Frontal cortex (tissue), 4 donors: ENCODE measurements around the gene CCDC88B. TPM values are rescaled to one million over a fixed set of nuclear protein-coding genes. Genes with fewer than 3 reads are reported as not detected.
"Not testable (repeated sequence)": the region's sequence is repeated elsewhere in the genome, so short reads cannot be mapped to it uniquely, and the experiment has no call there.

Experiments used
- DNase-seq, 2 donors: peaks; one replicate each; pipeline ENCODE4 v3.0.0; 2012; ENCODE audit warnings: low spot score in 2 of 2
- FAIRE-seq: peaks from 2 replicates; lab custom pipeline; 2012; peaks lifted over from hg19 to GRCh38; lab: Jason Lieb, UNC
- total RNA-seq: library from RNA; depleted of rRNA; stranded (reverse); fragments of >200 nt; gene quantifications from one replicate; pipeline ENCODE4 v1.2.3, GENCODE V29; 2014
- donor health status: control.
- donor health status: control.
- donor health status: control.

CCDC88B gene
- total RNA-seq, 1 donor from 2014 or later = 0.82 TPM

DNA sequence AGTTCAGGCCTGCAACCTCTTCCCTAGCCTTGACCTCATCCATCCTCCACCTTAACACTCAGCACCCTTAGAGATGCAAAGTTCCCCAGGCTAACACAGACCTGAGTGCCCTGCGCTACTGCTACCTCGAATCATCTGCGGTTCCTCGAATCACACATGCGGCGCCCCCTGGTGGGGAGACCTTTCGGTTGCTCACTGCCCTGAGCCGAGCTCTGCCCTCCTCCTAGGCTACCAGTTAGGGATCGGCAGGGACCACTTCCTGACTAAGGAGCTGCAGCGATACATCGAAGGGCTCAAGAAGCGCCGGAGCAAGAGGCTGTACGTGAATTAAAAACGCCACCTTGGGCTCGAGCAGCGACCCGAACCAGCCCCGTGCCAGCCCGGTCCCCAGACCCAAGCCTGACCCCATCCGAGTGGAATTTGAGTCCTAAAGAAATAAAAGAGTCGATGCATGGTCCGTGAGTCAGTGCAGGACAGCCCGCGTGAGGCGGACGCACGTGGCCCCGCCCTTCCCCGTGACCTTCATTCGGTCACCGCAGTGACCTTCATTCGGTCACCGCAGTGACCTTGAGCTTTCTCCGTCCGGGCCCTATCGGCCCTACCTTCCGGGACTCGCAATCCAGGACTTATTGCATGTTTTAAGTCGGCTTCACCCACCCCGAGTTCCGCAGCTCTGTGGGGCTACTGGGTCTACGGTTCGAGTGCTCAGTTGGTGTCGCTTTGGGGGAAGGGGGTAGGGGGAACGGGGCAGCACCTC is 35.5 kb upstream of the CCDC88B start:
- FAIRE-seq = no peak
- DNase-seq = peak; percentile 81

GRCh38 chr11:64305075-64305690 is 34.8 kb upstream of the CCDC88B start, which contains the start of gene ESRRA:
Gene ESRRA (plus strand): TSS chr11:64305524. CDS start chr11:64307180, 1,656 bp downstream.
- DNase-seq (peak; percentile 100), FAIRE-seq (no peak)

DNA sequence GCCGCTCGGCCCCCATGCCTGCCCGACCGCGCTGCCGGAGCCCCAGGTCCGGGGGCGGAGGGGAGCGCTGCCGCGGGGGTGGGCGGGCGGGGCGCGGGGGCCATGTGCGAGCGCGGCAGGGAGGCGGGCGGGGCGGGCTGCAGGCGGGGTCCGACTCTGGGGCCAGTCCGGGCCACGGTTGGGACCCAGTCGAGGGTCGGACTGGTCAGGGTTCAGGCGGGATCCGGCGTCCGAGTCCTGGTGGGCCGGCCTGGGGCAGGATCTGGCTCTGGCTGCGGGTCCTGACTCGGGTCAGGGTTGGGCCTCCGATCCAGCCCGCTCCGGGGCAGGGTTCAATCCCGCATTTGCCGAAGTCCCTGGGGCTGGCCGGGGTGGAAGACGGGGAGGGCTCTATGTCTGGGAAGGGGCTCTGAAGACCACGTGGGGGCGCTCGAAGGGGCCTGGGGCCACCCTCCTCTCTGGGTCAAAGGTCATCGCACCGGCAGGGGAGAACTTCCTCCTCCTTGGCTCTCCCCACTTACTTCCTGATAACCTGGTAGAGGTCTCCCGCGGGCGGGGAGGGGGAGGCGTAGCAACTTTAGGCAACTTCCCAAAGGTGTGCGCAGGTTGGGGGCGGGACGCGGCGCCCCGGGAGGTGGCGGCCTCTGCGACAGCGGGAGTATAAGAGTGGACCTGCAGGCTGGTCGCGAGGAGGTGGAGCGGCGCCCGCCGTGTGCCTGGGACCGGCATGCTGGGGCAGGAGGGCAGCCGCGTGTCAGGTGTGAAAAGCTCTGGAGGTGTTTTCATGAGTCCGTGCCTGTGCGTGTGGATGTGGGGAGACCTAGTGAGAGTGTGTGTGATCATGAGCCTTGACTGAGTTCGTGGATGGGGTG is 34.1 kb upstream of the CCDC88B start:
- DNase-seq = no peak
- FAIRE-seq = no peak

- DNase-seq = no peak
- FAIRE-seq = no peak
These were observed 33.5 kb upstream of the CCDC88B start for GRCh38 chr11:64306563-64306875.

DNA sequence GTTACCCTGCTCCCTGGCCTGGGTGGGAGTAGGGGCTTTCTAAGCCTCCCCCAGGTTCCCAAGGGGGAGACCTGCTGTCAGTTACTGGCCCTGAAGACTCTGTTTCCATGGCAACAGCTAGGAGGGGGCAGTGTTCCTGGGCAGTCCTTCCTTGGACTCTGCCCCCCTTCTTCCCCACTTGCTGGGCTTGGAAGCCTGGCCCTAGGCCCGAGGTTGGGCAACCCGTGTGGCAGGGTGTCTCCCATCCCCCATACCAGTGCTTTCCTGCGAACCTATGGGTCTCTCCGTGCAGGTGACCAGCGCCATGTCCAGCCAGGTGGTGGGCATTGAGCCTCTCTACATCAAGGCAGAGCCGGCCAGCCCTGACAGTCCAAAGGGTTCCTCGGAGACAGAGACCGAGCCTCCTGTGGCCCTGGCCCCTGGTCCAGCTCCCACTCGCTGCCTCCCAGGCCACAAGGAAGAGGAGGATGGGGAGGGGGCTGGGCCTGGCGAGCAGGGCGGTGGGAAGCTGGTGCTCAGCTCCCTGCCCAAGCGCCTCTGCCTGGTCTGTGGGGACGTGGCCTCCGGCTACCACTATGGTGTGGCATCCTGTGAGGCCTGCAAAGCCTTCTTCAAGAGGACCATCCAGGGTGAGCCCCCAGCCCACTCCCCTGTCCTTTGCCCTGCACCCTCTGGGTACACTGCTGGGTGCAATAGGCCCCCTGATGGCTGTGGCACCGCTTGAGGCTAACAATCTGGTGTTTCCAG is 33.0 kb upstream of the CCDC88B start:
- FAIRE-seq = no peak
- no peak for DNase-seq

DNA sequence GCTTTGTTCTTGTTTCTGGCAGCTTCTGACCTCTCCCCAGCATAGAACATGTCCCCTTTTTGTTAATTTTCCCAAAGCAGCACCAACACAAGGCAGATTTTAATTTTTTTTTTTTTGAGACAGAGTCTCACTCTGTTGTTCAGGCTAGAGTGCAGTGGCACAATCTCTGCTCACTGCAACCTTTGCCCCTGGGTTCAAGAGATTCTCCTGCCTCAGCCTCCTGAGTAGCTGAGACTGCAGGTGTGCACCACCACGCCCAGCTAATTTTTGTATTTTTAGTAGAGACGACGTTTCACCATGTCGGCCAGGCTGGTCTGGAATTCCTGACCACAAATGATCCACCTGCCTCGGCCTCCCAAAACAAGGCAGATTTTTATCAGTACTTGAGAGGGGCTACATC is 32.2 kb upstream of the CCDC88B start:
- DNase-seq, FAIRE-seq: not testable (repeated sequence)

DNA sequence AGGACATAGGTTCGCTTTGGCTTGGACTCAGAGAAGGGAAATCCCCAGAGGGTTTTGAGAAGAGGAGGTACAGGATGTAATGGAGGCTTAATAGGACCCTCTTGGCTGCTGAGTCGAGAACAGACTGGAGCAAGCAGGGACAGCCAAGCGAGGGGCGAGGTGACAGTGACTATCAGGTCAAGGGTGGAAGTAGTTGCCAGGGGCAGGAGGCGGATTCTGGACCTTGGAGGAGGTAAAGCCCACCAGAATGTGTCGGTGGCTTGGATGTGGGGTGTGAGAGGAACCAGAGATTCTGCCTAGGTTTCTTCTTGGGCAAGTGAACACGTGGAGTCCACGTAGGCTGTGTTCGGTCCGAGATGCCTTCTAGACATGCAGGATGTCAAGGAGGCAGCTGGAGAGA is 27.1 kb upstream of the CCDC88B start:
- DNase-seq (no peak), FAIRE-seq (no peak)

- FAIRE-seq (no peak), DNase-seq (no peak)
These were observed 26.4 kb upstream of the CCDC88B start for GRCh38 chr11:64313491-64314145.

GRCh38 chr11:64314146-64314804 is 25.7 kb upstream of the CCDC88B start:
- no peak for FAIRE-seq
- no peak for DNase-seq

- FAIRE-seq (no peak), DNase-seq (no peak)
These were observed 25.0 kb upstream of the CCDC88B start for GRCh38 chr11:64314805-64315561.

DNA sequence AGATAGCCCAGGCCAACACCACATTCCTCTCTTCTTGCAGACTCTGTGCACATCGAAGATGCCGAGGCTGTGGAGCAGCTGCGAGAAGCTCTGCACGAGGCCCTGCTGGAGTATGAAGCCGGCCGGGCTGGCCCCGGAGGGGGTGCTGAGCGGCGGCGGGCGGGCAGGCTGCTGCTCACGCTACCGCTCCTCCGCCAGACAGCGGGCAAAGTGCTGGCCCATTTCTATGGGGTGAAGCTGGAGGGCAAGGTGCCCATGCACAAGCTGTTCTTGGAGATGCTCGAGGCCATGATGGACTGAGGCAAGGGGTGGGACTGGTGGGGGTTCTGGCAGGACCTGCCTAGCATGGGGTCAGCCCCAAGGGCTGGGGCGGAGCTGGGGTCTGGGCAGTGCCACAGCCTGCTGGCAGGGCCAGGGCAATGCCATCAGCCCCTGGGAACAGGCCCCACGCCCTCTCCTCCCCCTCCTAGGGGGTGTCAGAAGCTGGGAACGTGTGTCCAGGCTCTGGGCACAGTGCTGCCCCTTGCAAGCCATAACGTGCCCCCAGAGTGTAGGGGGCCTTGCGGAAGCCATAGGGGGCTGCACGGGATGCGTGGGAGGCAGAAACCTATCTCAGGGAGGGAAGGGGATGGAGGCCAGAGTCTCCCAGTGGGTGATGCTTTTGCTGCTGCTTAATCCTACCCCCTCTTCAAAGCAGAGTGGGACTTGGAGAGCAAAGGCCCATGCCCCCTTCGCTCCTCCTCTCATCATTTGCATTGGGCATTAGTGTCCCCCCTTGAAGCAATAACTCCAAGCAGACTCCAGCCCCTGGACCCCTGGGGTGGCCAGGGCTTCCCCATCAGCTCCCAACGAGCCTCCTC is 24.1 kb upstream of the CCDC88B start:
- FAIRE-seq, DNase-seq: not testable (repeated sequence)

DNA sequence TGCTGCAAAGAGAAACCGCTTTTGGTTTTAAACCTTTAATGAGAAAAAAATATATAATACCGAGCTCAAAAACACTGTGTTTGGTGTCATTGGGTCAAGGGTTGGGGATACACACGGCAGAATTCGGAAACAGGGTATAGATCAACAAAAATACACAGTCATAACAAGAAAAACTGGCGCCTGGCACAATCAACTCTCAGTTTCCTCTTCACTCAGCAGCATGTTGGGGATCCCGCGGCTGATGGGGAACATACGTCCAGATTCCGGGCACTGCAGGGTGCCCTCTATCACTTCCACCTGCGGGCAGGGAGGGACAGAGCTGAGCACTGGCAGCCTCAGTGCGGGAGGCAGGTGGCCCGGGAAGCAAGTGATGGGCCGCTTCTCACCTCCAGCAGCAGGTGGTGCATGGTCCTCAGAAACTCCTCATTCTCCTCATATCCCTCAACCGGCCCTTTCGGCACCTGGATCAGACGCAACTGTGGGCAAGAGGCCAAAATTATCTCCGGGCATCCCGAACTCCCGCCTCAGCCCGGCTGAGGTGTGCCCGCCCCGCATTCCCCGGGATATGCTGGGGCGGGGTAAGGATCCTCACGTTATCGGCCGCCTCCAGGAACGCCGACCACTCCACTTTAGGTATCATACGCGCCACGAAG is 23.2 kb upstream of the CCDC88B start:
- no peak for DNase-seq
- FAIRE-seq = no peak

DNA sequence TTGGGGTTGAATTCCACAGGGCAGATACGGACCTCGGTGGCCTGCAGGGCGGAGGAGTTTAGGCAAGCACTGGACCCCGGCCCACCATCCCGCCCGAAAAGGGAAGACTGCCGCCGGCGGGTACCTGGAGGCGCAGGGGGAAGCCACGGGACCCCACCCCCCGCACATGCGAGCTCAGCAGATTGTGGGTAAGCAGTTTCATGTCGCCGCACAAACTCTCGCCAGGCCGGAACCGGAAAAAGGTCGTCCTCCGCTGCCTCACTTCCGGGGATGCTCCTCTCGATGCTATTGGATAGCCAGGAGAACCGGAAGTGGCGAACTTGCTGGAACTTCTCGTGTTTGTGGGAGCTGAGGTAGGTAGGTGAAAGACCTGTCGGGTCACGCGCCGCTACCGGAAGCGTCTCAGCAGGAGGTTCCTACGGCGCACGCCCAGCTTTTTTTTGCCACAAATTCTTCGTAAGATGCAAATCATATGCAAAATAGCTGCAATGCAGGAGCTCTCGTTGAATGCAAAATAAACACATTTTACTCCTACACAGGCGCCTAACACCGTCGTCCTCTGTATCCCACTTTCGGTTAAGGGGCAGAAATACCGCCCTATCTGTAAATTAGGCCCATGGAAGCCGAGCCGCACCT is 22.6 kb upstream of the CCDC88B start, which contains the start of gene TRMT112:
Gene TRMT112, minus strand, starts transcription at position 235 of the 636 bp plus-strand sequence. Its CDS starts 33 bp downstream, at position 202.
- DNase-seq = peak; percentile 92
- FAIRE-seq = no peak

DNA sequence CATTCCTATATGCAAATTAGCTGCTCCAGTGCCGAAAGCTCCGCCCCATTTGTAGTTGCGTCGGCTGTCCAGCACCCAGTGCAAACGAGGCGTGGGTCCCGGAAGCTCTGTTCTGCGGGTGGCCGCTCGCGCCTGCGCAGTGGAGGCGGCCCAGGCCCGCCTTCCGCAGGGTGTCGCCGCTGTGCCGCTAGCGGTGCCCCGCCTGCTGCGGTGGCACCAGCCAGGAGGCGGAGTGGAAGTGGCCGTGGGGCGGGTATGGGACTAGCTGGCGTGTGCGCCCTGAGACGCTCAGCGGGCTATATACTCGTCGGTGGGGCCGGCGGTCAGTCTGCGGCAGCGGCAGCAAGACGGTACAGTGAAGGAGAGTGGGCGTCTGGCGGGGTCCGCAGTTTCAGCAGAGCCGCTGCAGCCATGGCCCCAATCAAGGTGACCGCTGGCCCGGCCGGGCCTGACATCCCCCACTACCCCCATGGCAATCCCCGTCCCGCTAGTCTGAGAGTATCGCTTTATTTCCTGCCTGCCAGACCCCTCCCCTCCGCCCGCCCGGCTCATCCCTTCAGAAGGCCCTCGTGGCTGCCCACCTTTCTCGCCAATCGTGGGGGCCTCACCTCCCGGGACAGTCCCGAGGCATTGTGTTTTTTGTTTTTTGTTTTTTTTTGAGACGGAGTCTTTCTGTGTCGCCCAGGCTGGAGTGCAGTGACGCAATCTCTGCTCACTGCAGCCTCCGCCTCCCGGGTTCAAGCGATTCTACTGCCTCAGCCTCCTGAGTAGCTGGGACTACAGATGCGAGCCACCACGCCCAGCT is 21.8 kb upstream of the CCDC88B start, which contains the start of gene PRDX5:
Gene PRDX5, plus strand, starts transcription at position 161 of the 805 bp plus-strand sequence. Its CDS starts 95 bp downstream, at position 256.
- DNase-seq = peak; percentile 95 to 96
- no peak for FAIRE-seq
